ENCODE data around the gene RSPO1.

DNA sequence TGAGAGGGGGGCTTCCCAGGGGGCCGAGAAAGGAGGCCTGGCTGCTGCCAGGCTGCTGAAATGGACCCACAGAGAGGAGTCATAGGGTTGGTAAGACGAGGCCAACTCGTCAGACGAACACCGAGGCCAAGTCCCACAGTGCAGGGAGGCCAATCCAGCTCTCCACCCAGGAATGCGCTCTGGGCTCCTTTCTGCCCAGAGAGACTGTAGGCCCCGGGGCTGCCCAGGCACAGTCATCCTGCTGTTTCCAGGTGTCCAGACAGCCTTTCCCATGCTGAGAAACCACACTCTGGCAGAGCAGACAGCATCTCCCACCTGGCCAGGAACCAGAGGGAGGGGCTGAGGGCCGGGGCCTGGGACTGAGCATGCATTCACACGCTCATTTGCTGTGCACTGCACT lies 26.7 kb upstream of the RSPO1 start:
- TF ChIP-seq, protein P1, sequence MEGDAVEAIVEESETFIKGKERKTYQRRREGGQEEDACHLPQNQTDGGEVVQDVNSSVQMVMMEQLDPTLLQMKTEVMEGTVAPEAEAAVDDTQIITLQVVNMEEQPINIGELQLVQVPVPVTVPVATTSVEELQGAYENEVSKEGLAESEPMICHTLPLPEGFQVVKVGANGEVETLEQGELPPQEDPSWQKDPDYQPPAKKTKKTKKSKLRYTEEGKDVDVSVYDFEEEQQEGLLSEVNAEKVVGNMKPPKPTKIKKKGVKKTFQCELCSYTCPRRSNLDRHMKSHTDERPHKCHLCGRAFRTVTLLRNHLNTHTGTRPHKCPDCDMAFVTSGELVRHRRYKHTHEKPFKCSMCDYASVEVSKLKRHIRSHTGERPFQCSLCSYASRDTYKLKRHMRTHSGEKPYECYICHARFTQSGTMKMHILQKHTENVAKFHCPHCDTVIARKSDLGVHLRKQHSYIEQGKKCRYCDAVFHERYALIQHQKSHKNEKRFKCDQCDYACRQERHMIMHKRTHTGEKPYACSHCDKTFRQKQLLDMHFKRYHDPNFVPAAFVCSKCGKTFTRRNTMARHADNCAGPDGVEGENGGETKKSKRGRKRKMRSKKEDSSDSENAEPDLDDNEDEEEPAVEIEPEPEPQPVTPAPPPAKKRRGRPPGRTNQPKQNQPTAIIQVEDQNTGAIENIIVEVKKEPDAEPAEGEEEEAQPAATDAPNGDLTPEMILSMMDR (IDR thresholded peaks at IDR 0.05 in 4 of 5, conservative IDR thresholded peaks at IDR 0.05 in 1 of 5), result no peak
- no peak for TF ChIP-seq POLR2A (IDR thresholded peaks at IDR 0.05)
